SK-N-SH (cell line): Measurements from ENCODE around the gene CDH11. TPM values are rescaled to one million over a fixed set of nuclear protein-coding genes. Genes with fewer than 3 reads are reported as not detected.

ENCODE experiments used
- CTCF ChIA-PET: fragments of 300-600, 350-600 bp; formaldehyde crosslinking; extraction: SDS; loops from one replicate; lab custom pipeline; 2021; lab: Yijun Ruan, JAX
- POLR2A ChIA-PET: fragments of 350-600 bp; sonication (Branson Sonifier 250); formaldehyde crosslinking; extraction: SDS; loops from one replicate; lab custom pipeline; 2020; ENCODE audit warnings: antibody characterized with exemption, inconsistent platforms; lab: Yijun Ruan, JAX
- DNase-seq: peaks from one replicate; pipeline ENCODE4 v3.0.0; 2012
- H2AFZ ChIP-seq: fragments of 200-600 bp; sonication (generic); 2 replicates; pipeline ENCODE4 v1.8.1; 2016; ENCODE audit warnings: antibody characterized with exemption, mild to moderate bottlenecking, low read depth
- H3F3A ChIP-seq: fragments of 200-600 bp; sonication (generic); replicated peaks from 2 replicates; pipeline ENCODE3; 2016; ENCODE audit warnings: antibody characterized with exemption, mild to moderate bottlenecking; ENCODE audit not compliant: insufficient read depth
- H3K27ac ChIP-seq, 2 experiments: fragments of 200-500 bp in 1 of 2; fragments of 200-600 bp in 1 of 2; sonication (Bioruptor generic) in 1 of 2; sonication (generic), shearing (Covaris generic) in 1 of 2; 2 replicates each; pipeline versions ENCODE4 v1.5.1 to v1.6.1; 2014 to 2016; ENCODE audit warnings: low read depth in 2 of 2, inconsistent platforms in 1 of 2, low read length in 1 of 2, mild to moderate bottlenecking in 1 of 2, mixed read lengths in 1 of 2
- H3K27me3 ChIP-seq: fragments of 200-600 bp; sonication (generic), shearing (Covaris generic); 2 replicates; pipeline ENCODE4 v1.6.1; 2016; ENCODE audit warnings: mixed run types; ENCODE audit not compliant: insufficient read depth
- H3K36me3 ChIP-seq, 2 experiments: fragments of 200-500 bp in 1 of 2; fragments of 200-600 bp in 1 of 2; sonication (Bioruptor generic) in 1 of 2; sonication (generic) in 1 of 2; replicated peaks in 1 of 2; 2 replicates each; pipeline versions ENCODE3 to v1.5.1; 2014 to 2016; ENCODE audit warnings: low read length in 1 of 2, mild to moderate bottlenecking in 1 of 2; ENCODE audit not compliant: insufficient read depth in 2 of 2, control insufficient read depth in 1 of 2
- H3K4me1 ChIP-seq, 2 experiments: fragments of 200-500 bp in 1 of 2; fragments of 200-600 bp in 1 of 2; sonication (Bioruptor generic) in 1 of 2; sonication (generic), shearing (Covaris generic) in 1 of 2; 2 replicates each; pipeline versions ENCODE4 v1.5.1 to v1.6.1; 2014 to 2016; ENCODE audit warnings: low read depth in 1 of 2, low read length in 1 of 2, mixed run types in 1 of 2; ENCODE audit not compliant: insufficient read depth in 2 of 2, control insufficient read depth in 1 of 2
- H3K4me2 ChIP-seq: fragments of 200-600 bp; sonication (generic), shearing (Covaris generic); 2 replicates; pipeline ENCODE4 v1.6.1; 2017; ENCODE audit warnings: mixed run types
- H3K4me3 ChIP-seq, 2 experiments: fragments of 200-500 bp in 1 of 2; fragments of 200-600 bp in 1 of 2; sonication (Bioruptor generic) in 1 of 2; sonication (generic), shearing (Covaris generic) in 1 of 2; 2 replicates each; pipeline versions ENCODE4 v1.5.1 to v1.8.1; 2014 to 2016; ENCODE audit warnings: low read depth in 2 of 2, inconsistent platforms in 1 of 2, low read length in 1 of 2, mild to moderate bottlenecking in 1 of 2, mixed read lengths in 1 of 2, moderate library complexity in 1 of 2
- H3K79me2 ChIP-seq: fragments of 200-600 bp; sonication (generic); 2 replicates; pipeline ENCODE4 v1.8.1; 2017; ENCODE audit warnings: mild to moderate bottlenecking; ENCODE audit not compliant: insufficient read depth
- H3K9ac ChIP-seq: fragments of 200-600 bp; sonication (generic); 2 replicates; pipeline ENCODE4 v1.6.1; 2017; ENCODE audit warnings: mixed run types
- H3K9me2 ChIP-seq: fragments of 200-600 bp; sonication (generic); 2 replicates; pipeline ENCODE4 v1.6.1; 2017; ENCODE audit warnings: mixed run types
- H3K9me3 ChIP-seq: fragments of 200-600 bp; sonication (generic); 2 replicates; pipeline ENCODE4 v1.6.1; 2017; ENCODE audit warnings: mixed run types, mild to moderate bottlenecking, moderate library complexity
- H4K20me1 ChIP-seq: fragments of 200-600 bp; sonication (generic); 2 replicates; pipeline ENCODE4 v1.6.1; 2017; ENCODE audit warnings: mild to moderate bottlenecking, mixed run types; ENCODE audit not compliant: insufficient read depth
- CHD2 ChIP-seq: fragments of 150-350 bp; IDR thresholded peaks from 2 replicates; pipeline ENCODE4 v1.6.1; 2018; ENCODE audit warnings: low read length; ENCODE audit not compliant: partially characterized antibody
- ELF1 ChIP-seq: IDR thresholded peaks from 2 replicates; pipeline ENCODE4 v1.4.0; 2012
- EP300 ChIP-seq, 2 experiments: IDR thresholded peaks; 2 replicates each; pipeline versions ENCODE4 v1.4.0 to v1.6.1; 2012; ENCODE audit warnings: borderline replicate concordance in 1 of 2, low read depth in 1 of 2, low read length in 1 of 2
- FOSL2 ChIP-seq: IDR thresholded peaks from 2 replicates; pipeline ENCODE4 v1.4.0; 2012; ENCODE audit warnings: low read depth, mild to moderate bottlenecking, moderate library complexity, borderline replicate concordance
- GABPA ChIP-seq: IDR thresholded peaks from 2 replicates; pipeline ENCODE4 v1.4.0; 2012; ENCODE audit warnings: low read depth, mild to moderate bottlenecking
- JUND ChIP-seq: IDR thresholded peaks from 2 replicates; pipeline ENCODE4 v1.4.0; 2012
- MEF2A ChIP-seq: IDR thresholded peaks from 2 replicates; pipeline ENCODE4 v1.4.0; 2012; ENCODE audit warnings: low read depth, borderline replicate concordance
- NRF1 ChIP-seq: IDR thresholded peaks from 2 replicates; pipeline ENCODE4 v1.6.1; 2012; ENCODE audit warnings: low read depth, mild to moderate bottlenecking, low read length
- POLR2AphosphoS5 ChIP-seq: IDR thresholded peaks from 2 replicates; pipeline ENCODE4 v1.6.1; 2012; ENCODE audit warnings: low read depth, low read length
- RCOR1 ChIP-seq: fragments of 150-350 bp; IDR thresholded peaks from 2 replicates; pipeline ENCODE4 v1.6.1; 2017; ENCODE audit warnings: antibody characterized with exemption, low read length
- RXRA ChIP-seq: IDR thresholded peaks from 2 replicates; pipeline ENCODE4 v1.4.0; 2012; ENCODE audit warnings: low read depth, mild to moderate bottlenecking, borderline replicate concordance
- TCF12 ChIP-seq: IDR thresholded peaks from 2 replicates; pipeline ENCODE4 v1.4.0; 2012
- WGBS: methylation state at CpG from one replicate; pipeline ENCODE4 v1.1.6; 2017; ENCODE audit warnings: low lambda C conversion rate; 5-methylcytosine and 5-hydroxymethylcytosine counted together
- polyA plus RNA-seq, 3 experiments: library from polyadenylated mRNA; depleted of rRNA; stranded (reverse); fragments of >200 nt; gene quantifications; 2 replicates each; pipeline ENCODE4 v1.2.3, GENCODE V29; 2012
- TF ChIP-seq, protein P1 (sequence below): fragments of 150-350 bp; IDR thresholded peaks from 2 replicates; pipeline ENCODE4 v1.6.1; 2016; ENCODE audit warnings: mild to moderate bottlenecking, low read depth, low read length
- TF ChIP-seq, protein P2 (sequence below): IDR thresholded peaks from 2 replicates; pipeline ENCODE4 v1.4.0; 2012; ENCODE audit warnings: low read depth
- TF ChIP-seq, protein P3 (sequence below): IDR thresholded peaks from 2 replicates; pipeline ENCODE4 v1.6.1; 2012; ENCODE audit warnings: mild to moderate bottlenecking, low read depth, low read length, moderate library complexity
- TF ChIP-seq, protein P4 (sequence below): IDR thresholded peaks from 2 replicates; pipeline ENCODE4 v1.4.0; 2012; ENCODE audit warnings: low read depth, borderline replicate concordance

Gene CDH11
- polyA plus RNA-seq, 1 of the 3 experiments (the other 2 are of a cell fraction), result 269 TPM

DNA sequence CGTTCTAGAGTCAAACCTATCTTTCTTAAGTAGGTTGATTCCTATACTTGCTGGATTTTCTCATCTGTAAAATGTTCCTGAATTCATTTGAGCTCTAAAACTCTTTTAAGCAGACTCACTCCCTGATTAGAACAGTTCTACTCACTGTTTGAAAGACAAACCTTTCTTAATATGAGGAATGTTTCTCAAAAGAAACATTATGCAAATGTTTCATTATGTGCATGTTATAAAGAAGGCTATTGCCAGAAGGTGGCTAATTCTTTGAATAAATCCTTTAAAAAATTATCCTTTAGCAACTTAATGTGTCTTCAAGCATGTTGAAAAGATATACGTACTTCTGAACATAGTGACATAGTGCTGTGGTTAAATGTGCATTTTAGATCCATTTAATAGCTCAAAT lies 124.1 kb downstream of the CDH11 start:
- peaks cover 30 to 84% of the 10 kb centered on the region in 2 experiments for H3K36me3 ChIP-seq
- H3K79me2 ChIP-seq, result peaks cover 79% of the 10 kb centered on the region

More for the DNA sequence above, 124.1 kb downstream of the CDH11 start:
- no peak for DNase-seq
- H3K4me3 ChIP-seq, result no peak overlapping the region
- H4K20me1 ChIP-seq, result peaks cover 10% of the 10 kb centered on the region
- CTCF ChIA-PET, result interaction anchor here (1.0 kb wide), 1 partner anchor 10 kb away, joined by 3 read pairs; no protein-coding TSS in a partner anchor
- H3K9me3 ChIP-seq, result no peaks in the 10 kb centered on the region
- peaks cover 3 to 25% of the 10 kb centered on the region in 2 experiments; a peak in 3 of 4 replicates for H3K4me1 ChIP-seq
- no peaks in the 10 kb centered on the region for H3K27me3 ChIP-seq
- POLR2A ChIA-PET, result no interaction called here
- H3K4me2 ChIP-seq, result no peak overlapping the region
- H3F3A ChIP-seq, result peaks cover 45% of the 10 kb centered on the region
- no peak overlapping the region for H3K9ac ChIP-seq
- H3K9me2 ChIP-seq, result no peaks in the 10 kb centered on the region
- TF ChIP-seq, protein P1, sequence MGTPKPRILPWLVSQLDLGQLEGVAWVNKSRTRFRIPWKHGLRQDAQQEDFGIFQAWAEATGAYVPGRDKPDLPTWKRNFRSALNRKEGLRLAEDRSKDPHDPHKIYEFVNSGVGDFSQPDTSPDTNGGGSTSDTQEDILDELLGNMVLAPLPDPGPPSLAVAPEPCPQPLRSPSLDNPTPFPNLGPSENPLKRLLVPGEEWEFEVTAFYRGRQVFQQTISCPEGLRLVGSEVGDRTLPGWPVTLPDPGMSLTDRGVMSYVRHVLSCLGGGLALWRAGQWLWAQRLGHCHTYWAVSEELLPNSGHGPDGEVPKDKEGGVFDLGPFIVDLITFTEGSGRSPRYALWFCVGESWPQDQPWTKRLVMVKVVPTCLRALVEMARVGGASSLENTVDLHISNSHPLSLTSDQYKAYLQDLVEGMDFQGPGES, result no peak
- TF ChIP-seq RCOR1 (no peak), FOSL2 (no peak), JUND (no peak), EP300 (IDR thresholded peaks at IDR 0.05; ENCODE audit: borderline replicate concordance in 1 of 2, low read depth in 1 of 2, low read length in 1 of 2) (no peak), POLR2AphosphoS5 (no peak), ELF1 (no peak), GABPA (no peak), RXRA (no peak), CHD2 (no peak), NRF1 (no peak), TCF12 (no peak), MEF2A (no peak)
- TF ChIP-seq, protein P2, sequence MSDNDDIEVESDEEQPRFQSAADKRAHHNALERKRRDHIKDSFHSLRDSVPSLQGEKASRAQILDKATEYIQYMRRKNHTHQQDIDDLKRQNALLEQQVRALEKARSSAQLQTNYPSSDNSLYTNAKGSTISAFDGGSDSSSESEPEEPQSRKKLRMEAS, result no peak
- TF ChIP-seq, protein P3, sequence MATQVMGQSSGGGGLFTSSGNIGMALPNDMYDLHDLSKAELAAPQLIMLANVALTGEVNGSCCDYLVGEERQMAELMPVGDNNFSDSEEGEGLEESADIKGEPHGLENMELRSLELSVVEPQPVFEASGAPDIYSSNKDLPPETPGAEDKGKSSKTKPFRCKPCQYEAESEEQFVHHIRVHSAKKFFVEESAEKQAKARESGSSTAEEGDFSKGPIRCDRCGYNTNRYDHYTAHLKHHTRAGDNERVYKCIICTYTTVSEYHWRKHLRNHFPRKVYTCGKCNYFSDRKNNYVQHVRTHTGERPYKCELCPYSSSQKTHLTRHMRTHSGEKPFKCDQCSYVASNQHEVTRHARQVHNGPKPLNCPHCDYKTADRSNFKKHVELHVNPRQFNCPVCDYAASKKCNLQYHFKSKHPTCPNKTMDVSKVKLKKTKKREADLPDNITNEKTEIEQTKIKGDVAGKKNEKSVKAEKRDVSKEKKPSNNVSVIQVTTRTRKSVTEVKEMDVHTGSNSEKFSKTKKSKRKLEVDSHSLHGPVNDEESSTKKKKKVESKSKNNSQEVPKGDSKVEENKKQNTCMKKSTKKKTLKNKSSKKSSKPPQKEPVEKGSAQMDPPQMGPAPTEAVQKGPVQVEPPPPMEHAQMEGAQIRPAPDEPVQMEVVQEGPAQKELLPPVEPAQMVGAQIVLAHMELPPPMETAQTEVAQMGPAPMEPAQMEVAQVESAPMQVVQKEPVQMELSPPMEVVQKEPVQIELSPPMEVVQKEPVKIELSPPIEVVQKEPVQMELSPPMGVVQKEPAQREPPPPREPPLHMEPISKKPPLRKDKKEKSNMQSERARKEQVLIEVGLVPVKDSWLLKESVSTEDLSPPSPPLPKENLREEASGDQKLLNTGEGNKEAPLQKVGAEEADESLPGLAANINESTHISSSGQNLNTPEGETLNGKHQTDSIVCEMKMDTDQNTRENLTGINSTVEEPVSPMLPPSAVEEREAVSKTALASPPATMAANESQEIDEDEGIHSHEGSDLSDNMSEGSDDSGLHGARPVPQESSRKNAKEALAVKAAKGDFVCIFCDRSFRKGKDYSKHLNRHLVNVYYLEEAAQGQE, result no peak
- TF ChIP-seq, protein P4, sequence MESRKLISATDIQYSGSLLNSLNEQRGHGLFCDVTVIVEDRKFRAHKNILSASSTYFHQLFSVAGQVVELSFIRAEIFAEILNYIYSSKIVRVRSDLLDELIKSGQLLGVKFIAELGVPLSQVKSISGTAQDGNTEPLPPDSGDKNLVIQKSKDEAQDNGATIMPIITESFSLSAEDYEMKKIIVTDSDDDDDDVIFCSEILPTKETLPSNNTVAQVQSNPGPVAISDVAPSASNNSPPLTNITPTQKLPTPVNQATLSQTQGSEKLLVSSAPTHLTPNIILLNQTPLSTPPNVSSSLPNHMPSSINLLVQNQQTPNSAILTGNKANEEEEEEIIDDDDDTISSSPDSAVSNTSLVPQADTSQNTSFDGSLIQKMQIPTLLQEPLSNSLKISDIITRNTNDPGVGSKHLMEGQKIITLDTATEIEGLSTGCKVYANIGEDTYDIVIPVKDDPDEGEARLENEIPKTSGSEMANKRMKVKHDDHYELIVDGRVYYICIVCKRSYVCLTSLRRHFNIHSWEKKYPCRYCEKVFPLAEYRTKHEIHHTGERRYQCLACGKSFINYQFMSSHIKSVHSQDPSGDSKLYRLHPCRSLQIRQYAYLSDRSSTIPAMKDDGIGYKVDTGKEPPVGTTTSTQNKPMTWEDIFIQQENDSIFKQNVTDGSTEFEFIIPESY, result no peak
- WGBS, result 85% methylated on average over 2 of the region's 2 CpGs
- H2AFZ ChIP-seq, result no peak overlapping the region
- H3K27ac ChIP-seq, result no peak overlapping the region
